HL-60/S4 (cell line): ENCODE results near the gene GPR150.

Experiments
- in situ Hi-C: fragments of 300-500 bp; cut with MboI; formaldehyde crosslinking; loops from 2 replicates; pipeline ENCODE4 v1.14.3; 2022; ENCODE audit warnings: low sequenced_read_pairs

Gene GPR150

GRCh38 chr5:95647886-95648860 lies 28.3 kb downstream of the GPR150 start:
- in situ Hi-C loops, result loop anchor here (25.0 kb wide), 1 partner anchor 689 kb away; no protein-coding TSS in a partner anchor

GRCh38 chr5:95649274-95649673 lies 29.4 kb downstream of the GPR150 start:
- in situ Hi-C loops, result loop anchor here (25.0 kb wide), 1 partner anchor 688 kb away; no protein-coding TSS in a partner anchor

- in situ Hi-C loops, result loop anchor here (25.0 kb wide), 1 partner anchor 687 kb away; no protein-coding TSS in a partner anchor
These were observed 30.1 kb downstream of the GPR150 start for GRCh38 chr5:95649842-95650620.

GRCh38 chr5:95652849-95653248 lies 33.0 kb downstream of the GPR150 start:
- in situ Hi-C loops, result no loop called here

GRCh38 chr5:95654196-95654595 lies 34.3 kb downstream of the GPR150 start:
- in situ Hi-C loops, result no loop called here

GRCh38 chr5:95655575-95655974 lies 35.7 kb downstream of the GPR150 start:
- in situ Hi-C loops, result no loop called here

- in situ Hi-C loops, result loop anchor here (10.0 kb wide), 1 partner anchor 185 kb away; no protein-coding TSS in a partner anchor
These were observed 40.2 kb downstream of the GPR150 start for GRCh38 chr5:95660060-95660459.

- in situ Hi-C loops, result loop anchor here (10.0 kb wide), 1 partner anchor 182 kb away; no protein-coding TSS in a partner anchor
These were observed 43.1 kb downstream of the GPR150 start for GRCh38 chr5:95662946-95663345.

GRCh38 chr5:95664204-95664786 lies 44.4 kb downstream of the GPR150 start:
- in situ Hi-C loops, result loop anchor here (10.0 kb wide), 1 partner anchor 181 kb away; no protein-coding TSS in a partner anchor

GRCh38 chr5:95667061-95667618 lies 47.3 kb downstream of the GPR150 start:
- in situ Hi-C loops, result loop anchor here (10.0 kb wide), 1 partner anchor 178 kb away; no protein-coding TSS in a partner anchor

GRCh38 chr5:95667678-95668077 lies 47.8 kb downstream of the GPR150 start:
- in situ Hi-C loops, result loop anchor here (10.0 kb wide), 1 partner anchor 177 kb away; no protein-coding TSS in a partner anchor

- in situ Hi-C loops, result loop anchor here (10.0 kb wide), 1 partner anchor 177 kb away; no protein-coding TSS in a partner anchor
These were observed 48.3 kb downstream of the GPR150 start for GRCh38 chr5:95668216-95668615.

GRCh38 chr5:95668728-95669127 lies 48.8 kb downstream of the GPR150 start:
- in situ Hi-C loops, result loop anchor here (10.0 kb wide), 1 partner anchor 176 kb away; no protein-coding TSS in a partner anchor

- in situ Hi-C loops, result loop anchor here (10.0 kb wide), 1 partner anchor 175 kb away; no protein-coding TSS in a partner anchor
These were observed 49.7 kb downstream of the GPR150 start for GRCh38 chr5:95669540-95669939.

GRCh38 chr5:95669985-95670384 lies 50.1 kb downstream of the GPR150 start:
- in situ Hi-C loops, result loop anchor here (10.0 kb wide), 1 partner anchor 175 kb away; no protein-coding TSS in a partner anchor

GRCh38 chr5:95670568-95670967 lies 50.7 kb downstream of the GPR150 start:
- in situ Hi-C loops, result no loop called here
